ENCODE measurements around the gene CSN1S1. TPM values are rescaled to one million over a fixed set of nuclear protein-coding genes. Genes with fewer than 3 reads are reported as not detected.

CSN1S1 gene
- total RNA-seq, 1 donor from 2014 or later = not detected

DNA sequence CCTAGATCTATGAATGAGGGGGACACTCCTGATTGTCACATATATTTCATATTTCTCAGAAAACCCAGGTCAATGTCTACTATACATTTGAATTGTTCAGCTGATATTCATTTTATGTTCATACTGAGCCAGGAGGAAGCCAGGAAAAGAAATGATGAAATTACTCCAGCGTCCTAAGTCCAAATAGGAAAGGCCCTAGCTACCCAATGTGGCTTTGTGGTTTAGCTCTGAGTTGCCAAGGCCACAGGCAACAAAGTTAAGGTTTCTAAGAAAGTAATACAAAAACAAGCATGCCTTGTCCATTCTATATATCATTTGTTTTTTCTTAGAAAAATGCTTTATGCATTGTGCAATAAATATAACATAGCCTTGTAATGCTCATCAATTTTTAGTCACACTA is 39.2 kb downstream of the CSN1S1 start:
- Mint-ChIP-seq H3K36me3 (no peaks in the 10 kb centered on the region), H3K9me3 (no peaks in the 10 kb centered on the region)
- no peaks in the 10 kb centered on the region for H3K27me3 ChIP-seq

DNA sequence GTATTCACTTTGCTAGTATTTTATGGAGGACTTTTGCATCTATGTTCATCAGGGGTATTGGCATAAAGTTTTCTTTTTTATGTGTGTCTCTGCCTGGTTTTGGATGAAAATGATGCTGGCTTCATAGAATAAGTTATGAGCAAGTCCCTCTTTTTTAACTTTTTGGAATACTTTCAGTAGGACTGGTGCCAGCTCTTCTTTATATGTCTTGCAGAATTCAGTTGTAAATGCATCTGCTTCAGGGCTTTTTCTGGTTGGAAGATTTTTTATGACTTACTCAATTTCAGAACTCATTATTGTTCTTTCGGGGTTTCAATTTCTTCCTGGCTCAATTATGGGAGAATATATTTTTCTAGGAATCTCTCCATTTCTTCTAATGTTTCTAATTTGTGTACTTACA is 43.8 kb downstream of the CSN1S1 start:
- no peaks in the 10 kb centered on the region for H3F3A ChIP-seq (ENCODE audit: low read depth)
- no peaks in the 10 kb centered on the region for H3K36me3 Mint-ChIP-seq
- TF ChIP-seq EZH2phosphoT487 (IDR thresholded peaks at IDR 0.05) = no peak
- TF ChIP-seq EZH2 (IDR thresholded peaks at IDR 0.05) = no peak
- peaks cover 3% of the 10 kb centered on the region for H3K4me1 Mint-ChIP-seq
- no peaks in the 10 kb centered on the region for H3K9me3 ChIP-seq (ENCODE audit: low read depth)
- H3K27me3 ChIP-seq = no peaks in the 10 kb centered on the region
- H3K79me2 ChIP-seq (ENCODE audit: low read depth) = no peaks in the 10 kb centered on the region
- H3K4me3 ChIP-seq = no peak overlapping the region
- peaks cover 8% of the 10 kb centered on the region for H3K4me1 ChIP-seq
- no peaks in the 10 kb centered on the region for H4K20me1 ChIP-seq (ENCODE audit: low read depth)
- no peak overlapping the region for H3K9ac ChIP-seq
- H3K4me3 Mint-ChIP-seq = no peak overlapping the region
- H2AFZ ChIP-seq (replicated peaks) = no peak overlapping the region
- DNase-seq (ENCODE audit: low spot score) = no peak
- H3K9me3 Mint-ChIP-seq = no peaks in the 10 kb centered on the region
- H3K27ac ChIP-seq = no peak overlapping the region
- no peak overlapping the region for H3K4me2 ChIP-seq
- no peak overlapping the region for H3K27ac Mint-ChIP-seq
- no peaks in the 10 kb centered on the region for H3K36me3 ChIP-seq
- no peaks in the 10 kb centered on the region for H3K27me3 Mint-ChIP-seq (ENCODE audit: insufficient read depth, low read depth)

More for the DNA sequence above, 39.2 kb downstream of the CSN1S1 start:
- H3K4me1 Mint-ChIP-seq = no peaks in the 10 kb centered on the region
- no peak overlapping the region for H3K4me3 Mint-ChIP-seq
- H3K4me3 ChIP-seq = no peak overlapping the region
- no peaks in the 10 kb centered on the region for H4K20me1 ChIP-seq (ENCODE audit: low read depth)
- no peak overlapping the region for H3K27ac ChIP-seq
- no peak overlapping the region for H2AFZ ChIP-seq (replicated peaks)
- no peaks in the 10 kb centered on the region for H3F3A ChIP-seq (ENCODE audit: low read depth)
- H3K4me1 ChIP-seq = no peaks in the 10 kb centered on the region
- H3K9me3 ChIP-seq (ENCODE audit: low read depth) = no peaks in the 10 kb centered on the region
- H3K4me2 ChIP-seq = no peak overlapping the region
- no peaks in the 10 kb centered on the region for H3K27me3 Mint-ChIP-seq (ENCODE audit: insufficient read depth, low read depth)
- H3K27ac Mint-ChIP-seq = no peak overlapping the region
- H3K9ac ChIP-seq = no peak overlapping the region
- no peaks in the 10 kb centered on the region for H3K79me2 ChIP-seq (ENCODE audit: low read depth)
- DNase-seq (ENCODE audit: low spot score) = no peak
- TF ChIP-seq EZH2phosphoT487 (IDR thresholded peaks at IDR 0.05) = no peak
- TF ChIP-seq EZH2 (IDR thresholded peaks at IDR 0.05) = no peak
- TF ChIP-seq, protein P1, sequence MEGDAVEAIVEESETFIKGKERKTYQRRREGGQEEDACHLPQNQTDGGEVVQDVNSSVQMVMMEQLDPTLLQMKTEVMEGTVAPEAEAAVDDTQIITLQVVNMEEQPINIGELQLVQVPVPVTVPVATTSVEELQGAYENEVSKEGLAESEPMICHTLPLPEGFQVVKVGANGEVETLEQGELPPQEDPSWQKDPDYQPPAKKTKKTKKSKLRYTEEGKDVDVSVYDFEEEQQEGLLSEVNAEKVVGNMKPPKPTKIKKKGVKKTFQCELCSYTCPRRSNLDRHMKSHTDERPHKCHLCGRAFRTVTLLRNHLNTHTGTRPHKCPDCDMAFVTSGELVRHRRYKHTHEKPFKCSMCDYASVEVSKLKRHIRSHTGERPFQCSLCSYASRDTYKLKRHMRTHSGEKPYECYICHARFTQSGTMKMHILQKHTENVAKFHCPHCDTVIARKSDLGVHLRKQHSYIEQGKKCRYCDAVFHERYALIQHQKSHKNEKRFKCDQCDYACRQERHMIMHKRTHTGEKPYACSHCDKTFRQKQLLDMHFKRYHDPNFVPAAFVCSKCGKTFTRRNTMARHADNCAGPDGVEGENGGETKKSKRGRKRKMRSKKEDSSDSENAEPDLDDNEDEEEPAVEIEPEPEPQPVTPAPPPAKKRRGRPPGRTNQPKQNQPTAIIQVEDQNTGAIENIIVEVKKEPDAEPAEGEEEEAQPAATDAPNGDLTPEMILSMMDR (IDR thresholded peaks at IDR 0.05) = no peak
- H3K36me3 ChIP-seq = no peaks in the 10 kb centered on the region

DNA sequence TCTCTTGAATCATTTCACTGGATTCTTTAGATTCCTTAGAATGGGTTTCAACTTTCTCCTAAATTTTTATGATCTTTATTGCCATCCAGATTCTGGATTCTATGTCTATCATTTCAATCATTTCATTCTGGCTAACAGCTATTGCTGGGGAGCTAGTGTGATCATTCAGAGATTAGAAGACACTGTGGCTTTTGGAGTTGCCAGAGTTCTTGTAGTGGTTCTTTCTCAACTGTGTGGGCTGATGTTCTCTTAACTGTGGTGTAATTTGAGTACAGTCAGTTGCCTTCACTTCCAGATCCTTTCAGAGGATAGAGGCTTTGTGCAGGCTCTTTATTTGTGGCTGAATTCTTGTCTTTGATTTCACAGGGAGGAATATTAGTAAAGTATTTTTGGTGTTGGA is 46.7 kb downstream of the CSN1S1 start:
- no peak overlapping the region for H3K27ac ChIP-seq
- H3K9ac ChIP-seq = no peak overlapping the region
- H3K9me3 ChIP-seq (ENCODE audit: low read depth) = no peaks in the 10 kb centered on the region
- H3K4me3 Mint-ChIP-seq = no peak overlapping the region
- peaks cover 8% of the 10 kb centered on the region for H3K4me1 ChIP-seq
- H3K79me2 ChIP-seq (ENCODE audit: low read depth) = no peaks in the 10 kb centered on the region
- no peak overlapping the region for H3K4me3 ChIP-seq
- no peaks in the 10 kb centered on the region for H3K27me3 Mint-ChIP-seq (ENCODE audit: insufficient read depth, low read depth)
- H4K20me1 ChIP-seq (ENCODE audit: low read depth) = no peaks in the 10 kb centered on the region
- no peak overlapping the region for H3K4me2 ChIP-seq
- TF ChIP-seq EZH2phosphoT487 (IDR thresholded peaks at IDR 0.05) (no peak), EZH2 (IDR thresholded peaks at IDR 0.05) (no peak)
- TF ChIP-seq, protein P1 (IDR thresholded peaks at IDR 0.05) = no peak
- peak overlapping the region; percentile 82 for H2AFZ ChIP-seq (replicated peaks)
- DNase-seq (ENCODE audit: low spot score) = no peak
- no peaks in the 10 kb centered on the region for H3K9me3 Mint-ChIP-seq
- H3K36me3 Mint-ChIP-seq = no peaks in the 10 kb centered on the region
- H3K4me1 Mint-ChIP-seq = peaks cover 3% of the 10 kb centered on the region
- H3F3A ChIP-seq (ENCODE audit: low read depth) = no peaks in the 10 kb centered on the region
- no peak overlapping the region for H3K27ac Mint-ChIP-seq
- no peaks in the 10 kb centered on the region for H3K36me3 ChIP-seq
- no peaks in the 10 kb centered on the region for H3K27me3 ChIP-seq

DNA sequence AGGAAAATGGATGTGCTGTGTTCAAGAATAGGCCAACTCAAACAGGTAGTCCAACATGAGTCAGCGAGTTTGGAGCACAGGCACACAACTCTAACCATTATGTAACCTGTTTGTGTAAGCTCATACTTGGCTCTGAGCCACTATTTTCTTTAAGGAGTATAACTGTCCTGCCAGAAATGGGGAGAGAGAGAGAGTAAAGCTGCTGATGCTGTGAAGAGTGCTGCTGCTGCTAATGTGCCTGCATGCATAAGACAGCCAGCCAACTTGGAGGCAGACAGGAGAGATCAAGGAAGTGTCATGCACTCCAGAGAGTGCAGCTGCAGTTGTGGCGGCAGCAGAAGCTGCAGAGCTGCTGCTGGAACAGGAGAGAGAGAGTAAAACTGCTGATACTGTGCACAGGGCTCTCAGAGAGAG is 53.2 kb downstream of the CSN1S1 start:
- TF ChIP-seq EZH2 (IDR thresholded peaks at IDR 0.05) (no peak), EZH2phosphoT487 (IDR thresholded peaks at IDR 0.05) (no peak)
- TF ChIP-seq, protein P1 (IDR thresholded peaks at IDR 0.05) = no peak
- Histone ChIP-seq H3K79me2 (ENCODE audit: low read depth) (no peaks in the 10 kb centered on the region), H3K27me3 (no peaks in the 10 kb centered on the region), H3K9ac (no peak overlapping the region), H4K20me1 (ENCODE audit: low read depth) (no peaks in the 10 kb centered on the region), H3K27ac (no peak overlapping the region), H3K4me3 (no peak overlapping the region), H3K36me3 (no peaks in the 10 kb centered on the region), H3K4me1 (no peaks in the 10 kb centered on the region), H3K9me3 (ENCODE audit: low read depth) (no peaks in the 10 kb centered on the region), H3F3A (ENCODE audit: low read depth) (no peaks in the 10 kb centered on the region), H2AFZ (replicated peaks) (peak overlapping the region; percentile 81), H3K4me2 (no peak overlapping the region)
- Mint-ChIP-seq H3K4me1 (no peaks in the 10 kb centered on the region), H3K27me3 (ENCODE audit: insufficient read depth, low read depth) (peaks cover 3% of the 10 kb centered on the region), H3K27ac (no peak overlapping the region), H3K9me3 (no peaks in the 10 kb centered on the region), H3K4me3 (no peak overlapping the region), H3K36me3 (no peaks in the 10 kb centered on the region)
- peak; percentile 20 for DNase-seq (ENCODE audit: low spot score)
